Measurements from ENCODE around the gene HAUS3.

The HAUS3 gene

GRCh38 chr4:2273221-2273620 is 31.3 kb upstream of the HAUS3 start:
- ATAC-seq (ENCODE audit: insufficient read depth, low read depth), result no peak
- H3K9me3 ChIP-seq (ENCODE audit: insufficient read depth, low read length, severe bottlenecking), result no peaks in the 10 kb centered on the region
- no peak for TF ChIP-seq CTCF (IDR thresholded peaks at IDR 0.05; ENCODE audit: borderline replicate concordance, extremely low read depth, low read length, poor library complexity, severe bottlenecking)
- H3K4me1 ChIP-seq (ENCODE audit: insufficient read depth, low read length), result no peaks in the 10 kb centered on the region
- no peaks in the 10 kb centered on the region for H3K27me3 ChIP-seq (ENCODE audit: insufficient read depth, low read length, poor library complexity)
- no peaks in the 10 kb centered on the region for H3K36me3 ChIP-seq (ENCODE audit: insufficient read depth, low read length)
- H3K9ac ChIP-seq (ENCODE audit: low read depth, low read length), result no peak overlapping the region
- no peak overlapping the region for H3K4me2 ChIP-seq (ENCODE audit: insufficient read depth, low read length)
- H3K27ac ChIP-seq (ENCODE audit: low read length), result no peak overlapping the region
- no peaks in the 10 kb centered on the region for H4K20me1 ChIP-seq (ENCODE audit: insufficient read depth, low read length)
- no peak overlapping the region for H3K4me3 ChIP-seq (ENCODE audit: low read depth in 1 of 2, low read length in 2 of 2)
- no peak overlapping the region for H2AFZ ChIP-seq (ENCODE audit: low read depth, low read length)
- H3K79me2 ChIP-seq (ENCODE audit: insufficient read depth, low read length), result no peaks in the 10 kb centered on the region
- no peak for DNase-seq

- Histone ChIP-seq H3K27ac (ENCODE audit: low read length) (no peak overlapping the region), H3K36me3 (ENCODE audit: insufficient read depth, low read length) (no peaks in the 10 kb centered on the region), H3K9ac (ENCODE audit: low read depth, low read length) (no peak overlapping the region), H3K4me1 (ENCODE audit: insufficient read depth, low read length) (no peaks in the 10 kb centered on the region), H2AFZ (ENCODE audit: low read depth, low read length) (no peak overlapping the region), H3K4me3 (ENCODE audit: low read depth in 1 of 2, low read length in 2 of 2) (no peak overlapping the region), H4K20me1 (ENCODE audit: insufficient read depth, low read length) (no peaks in the 10 kb centered on the region), H3K27me3 (ENCODE audit: insufficient read depth, low read length, poor library complexity) (no peaks in the 10 kb centered on the region), H3K9me3 (ENCODE audit: insufficient read depth, low read length, severe bottlenecking) (no peaks in the 10 kb centered on the region), H3K4me2 (ENCODE audit: insufficient read depth, low read length) (no peak overlapping the region), H3K79me2 (ENCODE audit: insufficient read depth, low read length) (no peaks in the 10 kb centered on the region)
- TF ChIP-seq EZH2 (IDR thresholded peaks at IDR 0.05; ENCODE audit: borderline replicate concordance, low read depth, low read length, severe bottlenecking) (no peak), CTCF (IDR thresholded peaks at IDR 0.05; ENCODE audit: borderline replicate concordance, extremely low read depth, low read length, poor library complexity, severe bottlenecking) (no peak)
- 0 out of 3 replicates have a peak, but pooled peaks have one; percentile 20 for ATAC-seq (ENCODE audit: insufficient read depth, low read depth)
- DNase-seq, result no peak
Observed at GRCh38 chr4:2272828-2273120, 30.9 kb upstream of the HAUS3 start.

- H3K4me1 ChIP-seq (ENCODE audit: insufficient read depth, low read length), result no peaks in the 10 kb centered on the region
- H3K79me2 ChIP-seq (ENCODE audit: insufficient read depth, low read length), result no peaks in the 10 kb centered on the region
- no peak overlapping the region for H2AFZ ChIP-seq (ENCODE audit: low read depth, low read length)
- TF ChIP-seq CTCF (IDR thresholded peaks at IDR 0.05; ENCODE audit: borderline replicate concordance, extremely low read depth, low read length, poor library complexity, severe bottlenecking), result no peak
- no peak for TF ChIP-seq EZH2 (IDR thresholded peaks at IDR 0.05; ENCODE audit: borderline replicate concordance, low read depth, low read length, severe bottlenecking)
- no peak overlapping the region for H3K4me3 ChIP-seq (ENCODE audit: low read depth in 1 of 2, low read length in 2 of 2)
- no peak overlapping the region for H3K27ac ChIP-seq (ENCODE audit: low read length)
- no peak overlapping the region for H3K4me2 ChIP-seq (ENCODE audit: insufficient read depth, low read length)
- DNase-seq (no peak), ATAC-seq (ENCODE audit: insufficient read depth, low read depth) (no peak)
- no peaks in the 10 kb centered on the region for H3K36me3 ChIP-seq (ENCODE audit: insufficient read depth, low read length)
- H3K9ac ChIP-seq (ENCODE audit: low read depth, low read length), result no peak overlapping the region
- no peaks in the 10 kb centered on the region for H4K20me1 ChIP-seq (ENCODE audit: insufficient read depth, low read length)
- no peaks in the 10 kb centered on the region for H3K27me3 ChIP-seq (ENCODE audit: insufficient read depth, low read length, poor library complexity)
- H3K9me3 ChIP-seq (ENCODE audit: insufficient read depth, low read length, severe bottlenecking), result no peaks in the 10 kb centered on the region
Observed at GRCh38 chr4:2272026-2272827, 30.3 kb upstream of the HAUS3 start.
